K562 (cell line): ENCODE data around the gene CHAD. TPM values are rescaled to one million over a fixed set of nuclear protein-coding genes. Genes with fewer than 3 reads are reported as not detected.
A peak's percentile ranks its signal among the peaks of the same experiment; 100 is the strongest.

Experiments
- ATAC-seq: fragments of 200-7000 bp; cut with Tn5 transposase; 3 replicates; pipeline ENCODE4 v1.9.1; 2020; ENCODE audit warnings: moderate library complexity
- BruUV-seq: library from RNA; stranded (reverse); fragments of 400-500 nt; replicated peaks from 2 replicates; lab custom pipeline; 2021; lab: Mats Ljungman, UMichigan
- CTCF ChIA-PET: fragments of 300-600 bp; formaldehyde crosslinking; extraction: SDS; loops from one replicate; lab custom pipeline; 2021; ENCODE audit warnings: low intra/inter-chr PET ratio; lab: Yijun Ruan, JAX
- POLR2A ChIA-PET: fragments of 300-600, 350-650 bp; sonication (Branson Sonifier 250); formaldehyde crosslinking; extraction: SDS; loops from one replicate; lab custom pipeline; 2021; ENCODE audit warnings: antibody characterized with exemption, inconsistent platforms; lab: Yijun Ruan, JAX
- DNase-seq, 4 experiments: peaks; one replicate each; pipeline versions ENCODE4 v3.0.0 to v3.0.0-alpha.2; 2011 to 2018; ENCODE audit warnings: low spot score in 3 of 4, mixed read lengths in 3 of 4; ENCODE audit errors: extremely low read depth in 1 of 4
- FAIRE-seq: peaks from 2 replicates; lab custom pipeline; 2011; peaks lifted over from hg19 to GRCh38; lab: Jason Lieb, UNC
- H2AFZ ChIP-seq: 2 replicates; pipeline ENCODE4 v1.6.0; 2011; ENCODE audit warnings: low read depth, low read length, control low read depth, inconsistent platforms
- H3K27ac ChIP-seq: fragments of 200-600 bp; 3 replicates; pipeline ENCODE4 v1.8.0; 2011; ENCODE audit warnings: low read depth, mild to moderate bottlenecking, control low read depth, inconsistent platforms, low read length, moderate library complexity, mixed read lengths; ENCODE audit errors: extremely low read depth
- H3K27me3 ChIP-seq, 2 experiments: fragments of 300-600 bp in 1 of 2; 2 replicates in 1 of 2; 3 replicates in 1 of 2; pipeline versions ENCODE4 v1.6.0 to v1.8.0; 2011; ENCODE audit warnings: inconsistent platforms in 2 of 2, low read length in 2 of 2, mild to moderate bottlenecking in 1 of 2, mixed read lengths in 1 of 2, moderate library complexity in 1 of 2; ENCODE audit not compliant: control insufficient read depth in 2 of 2, insufficient read depth in 2 of 2
- H3K36me3 ChIP-seq: fragments of 300-600 bp; 3 replicates; pipeline ENCODE4 v1.8.0; 2011; ENCODE audit warnings: mild to moderate bottlenecking, low read length, inconsistent platforms; ENCODE audit not compliant: control insufficient read depth, insufficient read depth
- H3K4me1 ChIP-seq, 2 experiments: fragments of 200-600 bp in 1 of 2; replicated peaks in 1 of 2; 2 replicates in 1 of 2; 3 replicates in 1 of 2; pipeline versions ENCODE4 v1.5.1 to v1.8.0; 2011; ENCODE audit warnings: inconsistent platforms in 2 of 2, low read length in 2 of 2, mild to moderate bottlenecking in 1 of 2, mixed read lengths in 1 of 2, moderate library complexity in 1 of 2; ENCODE audit not compliant: control insufficient read depth in 2 of 2, insufficient read depth in 2 of 2
- H3K4me2 ChIP-seq: 2 replicates; pipeline ENCODE4 v1.6.1; 2011; ENCODE audit warnings: low read length, control low read depth, inconsistent platforms, mixed read lengths; ENCODE audit not compliant: insufficient read depth
- H3K4me3 ChIP-seq: fragments of 200-600 bp; sonication (generic), shearing (Covaris generic); 2 replicates; pipeline ENCODE4 v1.5.1; 2016; ENCODE audit warnings: control low read depth, inconsistent platforms
- H3K79me2 ChIP-seq: fragments of 200-600 bp; 3 replicates; pipeline ENCODE4 v1.8.0; 2011; ENCODE audit warnings: low read length, inconsistent platforms; ENCODE audit not compliant: control insufficient read depth, insufficient read depth
- H3K9ac ChIP-seq, 2 experiments: 2 replicates each; pipeline versions ENCODE4 v1.6.0 to v1.6.1; 2011; ENCODE audit warnings: low read depth in 2 of 2, low read length in 2 of 2, control low read depth in 1 of 2, inconsistent platforms in 1 of 2, mild to moderate bottlenecking in 1 of 2, mixed read lengths in 1 of 2; ENCODE audit not compliant: insufficient read depth in 1 of 2
- H3K9me1 ChIP-seq: one replicate; pipeline ENCODE4 v1.6.0; 2011; ENCODE audit warnings: inconsistent platforms, mild to moderate bottlenecking, low read length, moderate library complexity; ENCODE audit not compliant: control insufficient read depth, insufficient read depth
- H3K9me3 ChIP-seq: replicated peaks from 2 replicates; pipeline ENCODE4 v1.5.1; 2011; ENCODE audit warnings: low read depth, low read length, inconsistent platforms; ENCODE audit not compliant: control insufficient read depth, insufficient read depth
- H4K20me1 ChIP-seq: replicated peaks from 2 replicates; pipeline ENCODE4 v1.6.1; 2011; ENCODE audit warnings: low read length, inconsistent platforms, mixed read lengths; ENCODE audit not compliant: control insufficient read depth, insufficient read depth
- CBX5 ChIP-seq: IDR thresholded peaks from 2 replicates; pipeline ENCODE4 v1.6.1; 2014; ENCODE audit warnings: low read depth, borderline replicate concordance
- FOS ChIP-seq: IDR thresholded peaks from 3 replicates; pipeline ENCODE4 v1.6.1; 2011; ENCODE audit not compliant: insufficient read length; ENCODE audit errors: extremely low read depth
- FOXO4 ChIP-seq: fragments of 450-650 bp; formaldehyde crosslinking; IDR thresholded peaks from 2 replicates; pipeline ENCODE4 v1.4.0; 2020; ENCODE audit warnings: mild to moderate bottlenecking, moderate library complexity
- HOMEZ ChIP-seq: fragments of 250-450 bp; sonication (Bioruptor Pico); IDR thresholded peaks from 2 replicates; pipeline ENCODE4 v1.4.0; 2020; ENCODE audit warnings: mild to moderate bottlenecking, moderate library complexity
- MAFG ChIP-seq: fragments of 450-650 bp; conservative IDR thresholded peaks from 2 replicates; pipeline ENCODE4 v1.6.1; 2016; ENCODE audit warnings: missing genetic modification characterization, missing compliant biosample characterization
- NFE2L1 ChIP-seq: fragments of 450-650 bp; IDR thresholded peaks from 2 replicates; pipeline ENCODE4 v1.6.1; 2016; ENCODE audit warnings: missing genetic modification characterization, low read depth, mild to moderate bottlenecking, missing compliant biosample characterization, moderate library complexity, borderline replicate concordance
- NONO ChIP-seq, 2 experiments: fragments of 200-400 bp in 1 of 2; fragments of 450-650 bp in 1 of 2; formaldehyde crosslinking in 1 of 2; IDR thresholded peaks; 2 replicates each; pipeline ENCODE4 v1.6.1; 2017; ENCODE audit warnings: low read depth in 2 of 2, mild to moderate bottlenecking in 2 of 2, moderate library complexity in 2 of 2, low read length in 1 of 2
- NR0B1 ChIP-seq: fragments of 450-650 bp; IDR thresholded peaks from one replicate; pipeline ENCODE4 v1.6.1; 2018; ENCODE audit warnings: mild to moderate bottlenecking, moderate library complexity; ENCODE audit not compliant: partially characterized antibody
- PHB2 ChIP-seq: fragments of 450-650 bp; IDR thresholded peaks from 2 replicates; pipeline ENCODE4 v1.6.1; 2017; ENCODE audit warnings: low read depth
- SMAD3 ChIP-seq: fragments of 450-650 bp; formaldehyde crosslinking; conservative IDR thresholded peaks from 2 replicates; pipeline ENCODE4 v1.4.0; 2020; ENCODE audit warnings: mild to moderate bottlenecking
- SREBF2 ChIP-seq: sonication (generic); formaldehyde crosslinking; IDR thresholded peaks from 2 replicates; pipeline ENCODE4 v1.4.0; 2020; ENCODE audit warnings: mild to moderate bottlenecking, missing genetic modification reagents
- TCF7 ChIP-seq: sonication (generic); IDR thresholded peaks from 2 replicates; pipeline ENCODE4 v1.6.1; 2016; ENCODE audit warnings: antibody characterized with exemption, borderline replicate concordance
- USF1 ChIP-seq: sonication (generic); formaldehyde crosslinking; IDR thresholded peaks from 2 replicates; pipeline ENCODE4 v1.9.0; 2022; ENCODE audit warnings: mild to moderate bottlenecking, missing genetic modification reagents
- ZNF197 ChIP-seq: fragments of 200-800 bp; sonication (Bioruptor generic); IDR thresholded peaks from 2 replicates; pipeline ENCODE4 v1.6.1; 2016; ENCODE audit warnings: low read depth, missing genetic modification characterization, missing compliant biosample characterization
- ZNF23 ChIP-seq: fragments of 250-450 bp; sonication (Bioruptor Pico); IDR thresholded peaks from 2 replicates; pipeline ENCODE4 v1.4.0; 2020; ENCODE audit warnings: mild to moderate bottlenecking
- ZNF395 ChIP-seq: fragments of 200-800 bp; sonication (Bioruptor generic); IDR thresholded peaks from 2 replicates; pipeline ENCODE4 v1.6.1; 2017; ENCODE audit warnings: missing genetic modification characterization, missing compliant biosample characterization
- WGBS: fragments of 100-300 bp; shearing (Covaris generic); methylation state at CpG from one replicate; pipeline ENCODE4 v1.1.6; 2016; ENCODE audit warnings: low coverage, mixed read lengths; ENCODE audit not compliant: insufficient coverage; ENCODE audit errors: missing lambda C conversion rate; 5-methylcytosine and 5-hydroxymethylcytosine counted together
- in situ Hi-C: fragments of 300-500 bp; cut with MboI; formaldehyde crosslinking; loops from 4 replicates; pipeline ENCODE4 v1.15.0; 2018; ENCODE audit warnings: inconsistent platforms, mixed read lengths
- intact Hi-C: fragments of 100-400 bp; cut with micrococcal nuclease; formaldehyde crosslinking; loops from 2 replicates; pipeline ENCODE4 v1.14.2; 2022
- polyA plus RNA-seq, 8 experiments: library from polyadenylated mRNA; depleted of rRNA in 4 of 8; stranded (reverse) in 5 of 8; unstranded in 3 of 8; fragments of >200 nt; fragmentation: Nextera tagmentation in 2 of 8; fragmentation: Illumina TruSeq in 1 of 8; extraction: Ambion mirVana in 2 of 8; extraction: Trizol in 1 of 8; gene quantifications; 2 replicates each; pipeline versions ENCODE4 v1.2.1 to v1.2.3, GENCODE V29; 2011 to 2014; ENCODE audit warnings: inconsistent platforms in 1 of 8, missing spikeins in 1 of 8
- total RNA-seq, 7 experiments: library from RNA; depleted of rRNA in 6 of 7; stranded (reverse); fragments of >200 nt in 6 of 7; fragmentation: Illumina TruSeq in 2 of 7; extraction: Trizol in 2 of 7; gene quantifications; 2 replicates each; pipeline versions ENCODE4 v1.2.1 to v1.2.3, GENCODE V29; 2011 to 2021; ENCODE audit warnings: low replicate concordance in 1 of 7

Gene CHAD
- total and polyA plus RNA-seq, 9 of the 15 experiments (the other 6 are each of a cell fraction or from before 2014, with no cell fraction given), result not detected

GRCh38 chr17:50462446-50462845, 6.2 kb downstream of the CHAD start:
- intact Hi-C loops (no loop called here), in situ Hi-C loops (no loop called here)
- Histone ChIP-seq H3K27ac (no peak overlapping the region), H3K9me1 (no peaks in the 10 kb centered on the region), H3K9ac (peak overlapping the region in 1 of 2 experiments; percentile 30; a peak in 1 of 4 replicates), H2AFZ (no peak overlapping the region), H3K79me2 (no peaks in the 10 kb centered on the region), H3K27me3 (peaks cover 2 to 64% of the 10 kb centered on the region in 2 experiments; a peak in 4 of 5 replicates), H3K9me3 (no peaks in the 10 kb centered on the region), H3K4me2 (no peak overlapping the region), H3K36me3 (no peaks in the 10 kb centered on the region), H3K4me1 (peaks cover 3 to 6% of the 10 kb centered on the region in 2 experiments; a peak in 2 of 5 replicates), H3K4me3 (no peak overlapping the region), H4K20me1 (peaks cover 11% of the 10 kb centered on the region)
- no peak for ATAC-seq
- BruUV-seq, result no TSS peak
- DNase-seq, result no peak
- POLR2A ChIA-PET, result interaction anchor here (0.6 to 0.7 kb wide), 2 partner anchors 99 to 117 kb away, joined by 3 read pairs; partner anchors contain the start of gene XYLT2
- FAIRE-seq, result no peak
- CTCF ChIA-PET, result no interaction called here
- 23% methylated on average over 9 of the region's 9 CpGs for WGBS
- TF ChIP-seq NFE2L1 (tag), result no peak
- TF ChIP-seq FOXO4 (CRISPR knock-in tag), result no peak
- TF ChIP-seq ZNF395 (CRISPR knock-in tag), result no peak
- no peak for TF ChIP-seq ZNF23
- no peak for TF ChIP-seq NR0B1
- TF ChIP-seq PHB2, result no peak
- no peak for TF ChIP-seq SMAD3 (CRISPR knock-in tag)
- TF ChIP-seq NONO (IDR thresholded peaks at IDR 0.05; ENCODE audit: low read depth in 2 of 2, low read length in 1 of 2), result no peak
- TF ChIP-seq TCF7, result no peak
- no peak for TF ChIP-seq FOS
- no peak for TF ChIP-seq ZNF197
- TF ChIP-seq USF1 (CRISPR knock-in tag), result no peak
- no peak for TF ChIP-seq HOMEZ
- TF ChIP-seq CBX5, result no peak
- no peak for TF ChIP-seq SREBF2
- TF ChIP-seq MAFG (tag), result no peak
